Effector memory CD4-positive, alpha-beta T cell (primary cell): ENCODE data around the gene GTPBP4.

Experiments
- DNase-seq, 3 donors: peaks; one replicate each; pipeline ENCODE4 v3.0.0-alpha.2; 2020
- H3K27ac ChIP-seq: 2 replicates; pipeline ENCODE4 v1.7.0; 2013; ENCODE audit warnings: mild to moderate bottlenecking, low read length, moderate library complexity; ENCODE audit not compliant: insufficient read depth, poor library complexity, severe bottlenecking
- H3K27me3 ChIP-seq: replicated peaks from 2 replicates; pipeline ENCODE4 v1.7.0; 2013; ENCODE audit warnings: mild to moderate bottlenecking, low read length; ENCODE audit not compliant: insufficient read depth, control insufficient read depth, poor library complexity, severe bottlenecking
- H3K36me3 ChIP-seq: 2 replicates; pipeline ENCODE4 v1.7.0; 2013; ENCODE audit warnings: mild to moderate bottlenecking, low read length, moderate library complexity; ENCODE audit not compliant: control insufficient read depth, insufficient read depth
- H3K4me1 ChIP-seq: 2 replicates; pipeline ENCODE4 v1.7.0; 2013; ENCODE audit warnings: low read length, mild to moderate bottlenecking; ENCODE audit not compliant: control insufficient read depth, insufficient read depth, poor library complexity, severe bottlenecking
- H3K4me3 ChIP-seq: 2 replicates; pipeline ENCODE4 v1.7.0; 2013; ENCODE audit warnings: low read length, low read depth, mild to moderate bottlenecking; ENCODE audit not compliant: insufficient read depth, poor library complexity, severe bottlenecking
- H3K9me3 ChIP-seq: 2 replicates; pipeline ENCODE4 v1.7.0; 2013; ENCODE audit warnings: mild to moderate bottlenecking, low read length, moderate library complexity; ENCODE audit not compliant: control insufficient read depth

The GTPBP4 gene

GRCh38 chr10:953836-954235, 34.4 kb upstream of the GTPBP4 start:
- no peak for DNase-seq
- H3K36me3 ChIP-seq: no peaks in the 10 kb centered on the region

DNA sequence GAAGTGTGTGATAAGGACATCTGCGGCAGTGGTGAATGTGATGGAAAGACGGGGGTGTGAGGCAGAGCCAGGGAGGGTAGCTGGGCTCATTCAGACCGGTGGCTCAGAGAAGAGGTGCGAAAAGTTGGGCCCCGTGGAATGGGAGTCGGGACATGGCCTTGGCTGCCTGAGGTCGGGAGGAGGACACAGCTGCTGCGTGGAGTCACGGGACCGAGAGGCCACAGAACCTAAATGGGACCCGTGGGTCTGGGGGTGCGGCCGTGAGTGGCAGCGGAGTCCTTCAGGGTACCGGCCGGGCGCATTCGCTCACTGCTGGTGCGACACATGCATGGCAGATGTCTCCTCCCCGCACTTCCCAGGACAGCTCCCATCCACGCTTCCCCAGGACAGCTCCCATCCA, 33.8 kb upstream of the GTPBP4 start:
- no peaks in the 10 kb centered on the region for H3K36me3 ChIP-seq
- no peaks in the 10 kb centered on the region for H3K4me1 ChIP-seq
- no peak overlapping the region for H3K4me3 ChIP-seq
- H3K27me3 ChIP-seq: no peaks in the 10 kb centered on the region
- DNase-seq: no peak
- no peak overlapping the region for H3K27ac ChIP-seq
- H3K9me3 ChIP-seq: no peaks in the 10 kb centered on the region

More at GRCh38 chr10:953836-954235, 34.4 kb upstream of the GTPBP4 start:
- no peak overlapping the region for H3K27ac ChIP-seq
- H3K4me3 ChIP-seq: no peak overlapping the region
- no peaks in the 10 kb centered on the region for H3K4me1 ChIP-seq
- H3K9me3 ChIP-seq: no peaks in the 10 kb centered on the region
- H3K27me3 ChIP-seq: no peaks in the 10 kb centered on the region

- no peak overlapping the region for H3K4me3 ChIP-seq
- no peaks in the 10 kb centered on the region for H3K27me3 ChIP-seq
- no peaks in the 10 kb centered on the region for H3K4me1 ChIP-seq
- no peak for DNase-seq
- H3K36me3 ChIP-seq: no peaks in the 10 kb centered on the region
- no peaks in the 10 kb centered on the region for H3K9me3 ChIP-seq
- no peak overlapping the region for H3K27ac ChIP-seq
These were observed 33.0 kb upstream of the GTPBP4 start for GRCh38 chr10:955127-955819.

DNA sequence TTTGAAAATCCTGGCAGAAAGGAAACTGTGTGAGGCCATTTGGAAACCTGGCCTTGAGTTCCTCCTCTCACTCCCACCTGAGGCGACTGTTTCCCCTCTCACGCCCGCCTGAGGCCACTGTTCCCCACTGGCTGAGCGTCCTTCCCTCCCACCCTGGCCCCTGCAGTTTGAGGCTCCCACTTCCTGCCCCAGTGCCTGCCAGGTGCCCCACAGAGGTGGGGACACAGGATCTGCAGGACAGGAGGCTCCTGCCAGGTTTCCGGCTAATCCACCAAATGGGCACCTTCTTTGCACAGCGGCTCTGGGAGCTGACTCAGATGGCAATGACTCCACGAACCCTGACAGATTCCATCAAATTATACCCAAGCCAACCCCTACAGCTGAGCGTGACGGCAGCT, 32.4 kb upstream of the GTPBP4 start:
- Histone ChIP-seq H3K27me3 (no peaks in the 10 kb centered on the region), H3K27ac (no peak overlapping the region), H3K4me1 (no peaks in the 10 kb centered on the region), H3K36me3 (no peaks in the 10 kb centered on the region), H3K4me3 (no peak overlapping the region), H3K9me3 (no peaks in the 10 kb centered on the region)
- no peak for DNase-seq

GRCh38 chr10:958106-958505, 30.1 kb upstream of the GTPBP4 start:
- no peak overlapping the region for H3K4me3 ChIP-seq
- no peak for DNase-seq
- no peak overlapping the region for H3K27ac ChIP-seq
- no peaks in the 10 kb centered on the region for H3K27me3 ChIP-seq
- H3K9me3 ChIP-seq: no peaks in the 10 kb centered on the region
- no peaks in the 10 kb centered on the region for H3K36me3 ChIP-seq
- no peaks in the 10 kb centered on the region for H3K4me1 ChIP-seq

- no peaks in the 10 kb centered on the region for H3K36me3 ChIP-seq
- H3K9me3 ChIP-seq: no peaks in the 10 kb centered on the region
- no peaks in the 10 kb centered on the region for H3K4me1 ChIP-seq
- no peaks in the 10 kb centered on the region for H3K27me3 ChIP-seq
- H3K27ac ChIP-seq: no peak overlapping the region
- H3K4me3 ChIP-seq: no peak overlapping the region
- DNase-seq: no peak
These were observed 29.4 kb upstream of the GTPBP4 start for GRCh38 chr10:958856-959255.

GRCh38 chr10:962342-962741, 25.9 kb upstream of the GTPBP4 start:
- Histone ChIP-seq H3K4me1 (no peaks in the 10 kb centered on the region), H3K27ac (no peak overlapping the region), H3K27me3 (no peaks in the 10 kb centered on the region), H3K4me3 (no peak overlapping the region), H3K9me3 (no peaks in the 10 kb centered on the region), H3K36me3 (no peaks in the 10 kb centered on the region)
- no peak for DNase-seq

- Histone ChIP-seq H3K36me3 (no peaks in the 10 kb centered on the region), H3K4me3 (no peak overlapping the region), H3K4me1 (no peaks in the 10 kb centered on the region), H3K27ac (no peak overlapping the region), H3K9me3 (no peaks in the 10 kb centered on the region), H3K27me3 (no peaks in the 10 kb centered on the region)
- DNase-seq: no peak
These were observed 25.0 kb upstream of the GTPBP4 start for GRCh38 chr10:963186-963585.

GRCh38 chr10:963655-964054, 24.6 kb upstream of the GTPBP4 start:
- no peak for DNase-seq
- no peaks in the 10 kb centered on the region for H3K9me3 ChIP-seq
- no peaks in the 10 kb centered on the region for H3K27me3 ChIP-seq
- no peak overlapping the region for H3K4me3 ChIP-seq
- no peaks in the 10 kb centered on the region for H3K36me3 ChIP-seq
- H3K27ac ChIP-seq: no peak overlapping the region
- no peaks in the 10 kb centered on the region for H3K4me1 ChIP-seq

DNA sequence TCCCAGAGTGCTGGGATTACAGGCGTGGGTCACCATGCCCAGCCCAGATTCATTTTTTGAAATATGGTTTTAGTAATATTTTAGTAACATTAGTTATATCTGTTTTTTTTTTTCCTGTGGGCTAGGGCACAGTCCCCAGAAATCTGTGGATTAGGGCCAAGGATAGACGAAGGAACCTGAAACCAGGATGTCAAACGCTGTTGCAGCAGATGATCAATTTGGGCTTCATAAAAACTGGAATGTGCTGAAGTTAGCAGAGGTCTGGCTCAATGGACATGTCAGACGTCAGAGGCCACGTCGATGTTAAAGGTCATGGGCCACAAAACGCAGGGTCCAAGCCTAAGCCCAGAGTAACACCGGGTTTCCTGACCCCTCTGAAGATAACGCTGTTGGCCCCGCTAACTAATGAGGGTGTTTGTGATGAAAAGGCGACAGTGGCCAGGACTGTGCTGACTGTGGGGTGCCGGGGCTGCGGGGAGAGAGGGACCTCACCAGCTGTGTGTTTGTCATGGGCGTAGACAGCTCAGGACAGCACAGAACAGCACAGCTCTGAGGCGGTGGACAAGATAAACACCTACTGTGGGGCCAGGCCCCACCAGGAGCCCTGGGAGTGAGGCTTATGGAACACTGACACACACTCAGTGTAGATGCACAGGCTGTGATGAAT, 23.8 kb upstream of the GTPBP4 start:
- Histone ChIP-seq H3K27me3 (no peaks in the 10 kb centered on the region), H3K27ac (no peak overlapping the region), H3K36me3 (no peaks in the 10 kb centered on the region), H3K4me3 (no peak overlapping the region), H3K9me3 (no peaks in the 10 kb centered on the region), H3K4me1 (no peaks in the 10 kb centered on the region)
- no peak for DNase-seq
